ENCODE results near the gene SNX25.

Gene SNX25

GRCh38 chr4:185364886-185365285 lies 155.5 kb downstream of the SNX25 start:
- in situ Hi-C loops (cut with MboI; ENCODE audit: low sequenced_read_pairs), result no loop called here

- in situ Hi-C loops (cut with MboI; ENCODE audit: low sequenced_read_pairs), result no loop called here
Observed at GRCh38 chr4:185369731-185370130, 160.3 kb downstream of the SNX25 start.

- in situ Hi-C loops (cut with MboI; ENCODE audit: low sequenced_read_pairs), result no loop called here
Observed at GRCh38 chr4:185370268-185370949, 161.0 kb downstream of the SNX25 start.

DNA sequence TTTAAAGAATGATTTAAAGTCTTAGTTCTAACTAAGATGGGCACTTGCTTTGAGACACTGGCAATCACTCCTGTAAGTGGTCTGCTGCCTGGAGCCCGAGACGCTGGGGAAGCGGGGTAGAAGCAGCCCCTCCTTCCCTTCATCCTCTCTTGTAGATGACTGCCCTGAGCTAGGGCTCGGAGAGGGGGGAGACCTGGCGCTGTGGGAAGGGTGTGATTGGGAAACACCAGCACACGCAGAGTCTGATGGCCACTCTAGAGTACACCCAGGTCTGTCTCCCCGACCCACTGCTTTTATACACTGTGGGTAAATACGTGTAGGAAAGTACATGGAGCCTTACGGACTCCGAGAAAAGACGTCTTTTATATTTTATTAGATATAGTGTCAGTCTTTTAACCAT lies 162.3 kb downstream of the SNX25 start:
- in situ Hi-C loops (cut with MboI; ENCODE audit: low sequenced_read_pairs), result no loop called here

- in situ Hi-C loops (cut with MboI; ENCODE audit: low sequenced_read_pairs), result no loop called here
Observed at GRCh38 chr4:185374027-185374426, 164.6 kb downstream of the SNX25 start.

GRCh38 chr4:185374573-185374972 lies 165.2 kb downstream of the SNX25 start:
- in situ Hi-C loops (cut with MboI; ENCODE audit: low sequenced_read_pairs), result no loop called here

DNA sequence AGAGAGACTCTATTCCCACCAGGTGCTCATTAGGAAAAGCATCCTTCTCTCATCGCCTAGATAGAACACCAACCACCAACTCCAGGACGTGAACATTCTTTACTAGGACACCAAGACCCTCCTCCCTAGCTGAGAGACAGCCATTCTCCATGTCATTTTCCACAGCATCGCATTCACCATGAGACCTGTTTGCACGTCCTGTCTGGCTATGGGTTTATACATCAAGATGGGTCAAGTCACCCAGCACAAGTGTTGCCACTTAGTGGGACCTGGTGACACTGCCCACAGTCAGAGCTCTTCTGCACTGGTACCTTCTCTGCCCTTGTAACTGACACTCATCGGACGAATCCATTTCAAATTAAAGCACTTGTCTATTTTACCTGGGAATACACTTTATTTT lies 168.9 kb downstream of the SNX25 start:
- in situ Hi-C loops (cut with MboI; ENCODE audit: low sequenced_read_pairs), result no loop called here

DNA sequence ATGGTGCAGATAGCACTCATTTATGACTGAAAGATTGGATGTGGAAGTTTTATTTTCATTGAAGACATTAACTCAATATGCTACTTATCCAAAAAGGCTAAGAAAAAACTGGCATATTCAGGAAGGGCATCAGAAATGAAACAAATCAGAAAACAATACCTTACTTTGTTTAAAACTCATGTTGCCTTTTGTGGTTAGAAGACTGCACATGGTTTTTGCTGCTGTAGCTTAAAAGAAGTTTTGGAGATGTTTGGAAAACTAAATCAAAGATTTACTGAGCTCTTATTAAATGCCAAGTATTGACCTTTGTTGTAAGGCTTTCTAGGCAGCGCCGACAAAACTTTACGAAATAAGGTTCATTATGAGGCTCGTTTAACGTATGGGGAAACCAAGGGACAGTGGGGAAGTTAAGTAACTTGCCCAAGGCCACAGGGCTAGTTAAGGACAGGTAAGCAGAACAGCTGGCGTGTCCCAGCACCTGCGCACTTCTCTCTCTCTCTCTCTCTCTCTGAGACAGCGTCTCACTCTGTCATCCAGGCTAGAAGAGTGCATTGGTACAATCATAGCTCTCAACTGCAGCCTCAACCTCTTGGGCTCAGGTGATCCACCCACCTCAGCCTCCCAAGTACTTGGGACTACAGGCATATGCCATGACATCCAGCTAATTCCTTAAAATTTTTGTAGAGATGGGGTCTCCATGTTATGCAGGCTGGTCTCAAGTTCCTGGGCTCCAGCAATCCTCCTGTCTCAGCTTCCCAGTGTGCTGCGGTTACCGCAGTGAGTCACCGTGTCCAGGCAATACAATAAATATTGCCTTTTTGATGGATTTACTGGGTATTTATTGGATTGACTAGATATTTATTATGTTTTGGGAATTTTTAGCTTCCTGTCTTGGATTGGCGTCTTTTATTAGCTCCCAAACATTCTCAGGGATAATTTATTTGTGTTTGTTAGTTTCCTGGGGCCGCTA lies 170.2 kb downstream of the SNX25 start:
- in situ Hi-C loops (cut with MboI; ENCODE audit: low sequenced_read_pairs), result no loop called here

DNA sequence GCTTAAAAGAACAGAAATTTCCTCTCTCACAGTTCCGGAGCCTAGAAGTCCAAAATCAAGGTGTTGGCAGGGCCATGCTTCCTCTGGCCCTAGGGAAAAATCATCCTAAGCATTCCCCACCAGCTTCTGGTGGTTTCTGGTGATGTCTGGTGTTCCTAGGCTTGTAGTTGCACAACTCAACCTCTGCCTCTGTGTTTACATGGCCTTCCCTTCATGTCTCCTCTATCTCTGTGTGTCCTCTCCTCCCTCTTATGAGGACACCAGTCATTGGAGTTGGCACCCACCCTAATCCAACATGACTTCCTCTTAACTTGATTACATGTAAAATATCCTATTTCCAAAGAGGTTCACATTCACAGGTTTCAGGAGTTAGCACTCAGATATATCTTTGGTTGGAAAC lies 170.9 kb downstream of the SNX25 start:
- in situ Hi-C loops (cut with MboI; ENCODE audit: low sequenced_read_pairs), result no loop called here

DNA sequence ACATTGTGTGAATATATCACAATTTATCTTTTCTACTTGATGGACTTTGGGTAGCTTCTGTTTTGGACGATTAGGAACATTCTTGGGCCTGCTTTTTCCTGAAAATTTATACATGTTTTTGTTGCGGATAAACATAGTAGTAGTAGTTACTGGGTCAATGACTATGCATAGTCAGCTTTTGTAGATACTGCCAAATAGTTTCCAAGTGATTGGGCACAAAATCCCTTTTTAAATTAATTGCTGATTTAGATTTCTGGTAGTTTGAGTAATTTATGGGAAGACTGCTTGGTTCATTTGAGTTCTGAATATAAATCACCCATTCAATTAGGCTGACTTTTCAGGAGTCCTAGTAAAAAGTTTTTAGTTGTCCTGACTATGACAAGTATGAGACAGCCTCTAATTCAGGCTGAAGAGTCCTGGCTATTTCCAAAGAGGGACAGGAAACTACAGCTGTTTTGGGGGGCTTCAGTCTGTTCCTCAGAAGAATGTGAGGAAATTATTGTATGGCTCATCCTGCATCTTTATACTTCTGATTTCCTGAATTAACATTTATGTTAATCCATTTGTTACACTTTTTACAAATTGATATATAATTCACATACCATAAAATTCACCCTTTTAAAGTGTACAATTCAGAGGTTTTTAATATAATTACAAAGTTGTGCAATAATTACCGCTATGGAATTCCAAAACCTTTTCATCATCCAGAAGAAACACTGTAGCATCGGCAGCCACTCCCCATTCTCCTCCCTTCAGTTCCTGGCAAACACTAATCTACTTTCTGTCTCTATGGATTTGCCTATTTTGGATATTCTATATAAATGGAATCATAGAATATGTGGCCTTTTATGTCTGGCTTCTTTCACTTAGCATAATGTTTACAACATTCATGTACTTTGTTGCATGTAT lies 172.1 kb downstream of the SNX25 start:
- in situ Hi-C loops (cut with MboI; ENCODE audit: low sequenced_read_pairs), result no loop called here

- in situ Hi-C loops (cut with MboI; ENCODE audit: low sequenced_read_pairs), result no loop called here
Observed at GRCh38 chr4:185382754-185383153, 173.4 kb downstream of the SNX25 start.

DNA sequence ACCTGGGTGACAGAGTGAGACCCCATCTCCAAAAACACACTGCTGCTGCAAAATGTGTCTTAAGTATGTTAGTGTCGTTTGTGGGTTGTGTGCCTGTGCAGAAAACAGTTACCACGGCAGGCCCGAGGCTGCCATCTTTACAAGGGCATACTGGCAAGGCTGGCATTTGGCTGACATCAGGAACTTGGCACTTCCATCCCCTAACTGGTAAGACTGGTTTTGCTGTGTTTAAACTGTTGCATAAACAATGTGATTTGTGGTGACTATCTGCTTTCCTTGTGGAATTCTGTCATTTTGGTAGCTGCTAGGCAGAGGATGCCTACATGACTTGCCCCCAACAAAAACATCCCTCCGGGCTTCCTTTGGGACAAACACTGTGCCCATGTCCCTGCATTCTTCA lies 174.1 kb downstream of the SNX25 start:
- in situ Hi-C loops (cut with MboI; ENCODE audit: low sequenced_read_pairs), result no loop called here

DNA sequence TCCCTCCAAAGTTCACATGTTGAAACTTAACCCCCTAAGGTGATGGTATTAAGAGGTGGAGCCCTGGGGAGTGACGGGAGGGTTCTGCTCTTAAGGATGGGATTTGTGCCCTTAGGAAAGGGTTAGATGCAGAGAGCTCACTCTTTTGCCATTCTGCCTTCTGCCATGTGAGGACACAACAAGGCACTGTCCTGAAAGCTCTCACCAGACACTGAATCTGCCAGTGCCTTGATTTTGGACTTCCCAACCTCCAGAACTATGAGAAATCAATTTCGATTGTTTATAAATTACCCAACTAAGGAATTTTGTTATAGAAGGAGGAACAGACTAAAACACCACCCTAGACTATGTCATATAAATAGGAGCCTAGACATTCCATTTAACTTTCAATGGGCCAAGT lies 174.7 kb downstream of the SNX25 start:
- in situ Hi-C loops (cut with MboI; ENCODE audit: low sequenced_read_pairs), result no loop called here

GRCh38 chr4:185384930-185385331 lies 175.5 kb downstream of the SNX25 start:
- in situ Hi-C loops (cut with MboI; ENCODE audit: low sequenced_read_pairs), result no loop called here

DNA sequence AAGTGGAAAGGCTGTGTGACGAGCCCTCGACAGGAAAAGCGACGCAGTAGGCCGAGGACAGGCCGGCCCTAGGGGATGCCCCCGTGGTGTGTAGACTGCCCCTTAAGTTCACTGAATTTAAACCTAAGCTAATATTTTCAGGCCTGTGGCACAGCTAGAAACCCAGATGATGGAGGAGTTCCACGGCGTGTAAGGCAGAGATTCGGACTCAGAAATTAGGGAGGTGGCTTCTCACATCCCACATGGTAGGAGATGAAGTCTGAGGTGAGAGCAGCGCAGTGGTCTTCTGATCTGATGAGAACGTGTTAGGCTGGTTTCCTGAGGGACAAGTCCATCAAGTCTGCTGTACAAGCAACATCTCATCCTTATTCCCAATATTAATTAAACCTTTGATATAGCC lies 178.6 kb downstream of the SNX25 start:
- in situ Hi-C loops (cut with MboI; ENCODE audit: low sequenced_read_pairs), result no loop called here

DNA sequence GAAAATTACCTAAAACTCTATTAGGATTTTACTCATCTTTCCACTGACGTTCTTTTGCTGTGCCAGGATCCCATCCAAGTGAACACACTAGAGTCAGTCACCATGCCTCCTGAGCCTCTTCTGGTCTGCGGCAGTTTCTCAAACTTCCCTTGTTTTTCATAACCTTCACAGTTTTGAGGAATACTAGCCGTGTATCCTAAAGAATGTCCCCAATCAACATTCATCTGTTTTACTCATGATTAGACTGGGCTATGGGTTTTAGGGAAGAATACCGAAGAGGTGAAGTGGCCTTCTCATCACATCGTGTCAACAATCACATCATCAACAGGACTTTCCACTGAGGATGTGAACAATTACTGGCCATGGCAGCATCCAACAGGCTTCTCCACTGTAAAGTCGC lies 181.5 kb downstream of the SNX25 start:
- in situ Hi-C loops (cut with MboI; ENCODE audit: low sequenced_read_pairs), result no loop called here

GRCh38 chr4:185392156-185392555 lies 182.8 kb downstream of the SNX25 start:
- in situ Hi-C loops (cut with MboI; ENCODE audit: low sequenced_read_pairs), result no loop called here

- in situ Hi-C loops (cut with MboI; ENCODE audit: low sequenced_read_pairs), result no loop called here
Observed at GRCh38 chr4:185394568-185395237, 185.3 kb downstream of the SNX25 start.

- in situ Hi-C loops (cut with MboI; ENCODE audit: low sequenced_read_pairs), result no loop called here
Observed at GRCh38 chr4:185395238-185395955, 186.0 kb downstream of the SNX25 start, which contains the start of gene LRP2BP. Gene LRP2BP, minus strand, starts transcription at chr4:185395924. Its CDS starts 17,738 bp downstream, at chr4:185378186.
